ENCODE results near the gene TMC4.
"Not testable (repeated sequence)": the region's sequence is repeated elsewhere in the genome, so short reads cannot be mapped to it uniquely, and the experiment has no call there.

The TMC4 gene

GRCh38 chr19:54207676-54207982 lies 34.7 kb upstream of the TMC4 start:
- no peak for DNase-seq (ENCODE audit: extremely low spot score)
- no peak for TF ChIP-seq CTCF (IDR thresholded peaks at IDR 0.05; ENCODE audit: control extremely low read depth, extremely low read depth, low read depth, missing control alignments)
- ChIA-PET POLR2A (interaction anchor here (1.6 to 5.7 kb wide), 2 partner anchors 16 to 18 kb away, joined by 11 to 30 read pairs; partner anchors contain the start of genes MBOAT7 and TSEN34), CTCF (interaction anchor here (1.2 to 1.6 kb wide), 3 partner anchors 11 to 48 kb away, joined by 3 to 5 read pairs (median 3); partner anchors contain the start of gene LENG1)

GRCh38 chr19:54207193-54207592 lies 34.2 kb upstream of the TMC4 start:
- ChIA-PET CTCF (interaction anchor here (1.6 to 3.1 kb wide), 2 partner anchors 47 to 59 kb away, joined by 5 to 8 read pairs; partner anchors contain the start of gene LENG1), POLR2A (interaction anchor here (1.6 to 5.7 kb wide), 2 partner anchors 16 to 18 kb away, joined by 11 to 30 read pairs; partner anchors contain the start of genes MBOAT7 and TSEN34)
- DNase-seq (ENCODE audit: extremely low spot score): not testable (repeated sequence)

- no peak for TF ChIP-seq CTCF (IDR thresholded peaks at IDR 0.05; ENCODE audit: control extremely low read depth, extremely low read depth, low read depth, missing control alignments)
- CTCF ChIA-PET: interaction anchor here (1.6 to 4.0 kb wide), 3 partner anchors 17 to 59 kb away, joined by 5 to 22 read pairs (median 8); partner anchors contain the start of genes LENG1, MBOAT7 and TSEN34
- DNase-seq (ENCODE audit: extremely low spot score): no peak
- POLR2A ChIA-PET: interaction anchor here (2.7 to 5.7 kb wide), 2 partner anchors 16 to 17 kb away, joined by 14 to 30 read pairs; partner anchors contain the start of genes MBOAT7 and TSEN34
Observed at GRCh38 chr19:54206831-54207177, 33.8 kb upstream of the TMC4 start.

- no peak for TF ChIP-seq CTCF (IDR thresholded peaks at IDR 0.05; ENCODE audit: control extremely low read depth, extremely low read depth, low read depth, missing control alignments)
- DNase-seq (ENCODE audit: extremely low spot score): no peak
- ChIA-PET CTCF (interaction anchor here (1.6 to 4.0 kb wide), 3 partner anchors 17 to 60 kb away, joined by 5 to 22 read pairs (median 8); partner anchors contain the start of genes LENG1, MBOAT7 and TSEN34), POLR2A (interaction anchor here (2.1 to 5.7 kb wide), 3 partner anchors 11 to 17 kb away, joined by 4 to 30 read pairs (median 14); partner anchors contain the start of genes MBOAT7 and TSEN34)
Observed at GRCh38 chr19:54206030-54206830, 33.3 kb upstream of the TMC4 start.

GRCh38 chr19:54204767-54205468 lies 32.0 kb upstream of the TMC4 start:
- ChIA-PET CTCF (interaction anchor here (3.1 to 4.0 kb wide), 2 partner anchors 15 to 61 kb away, joined by 8 to 22 read pairs; partner anchors contain the start of genes MBOAT7 and TSEN34), POLR2A (interaction anchor here (1.1 to 5.7 kb wide), 4 partner anchors 13 to 45 kb away, joined by 3 to 30 read pairs (median 9); partner anchors contain the start of genes LENG1, MBOAT7 and TSEN34)
- DNase-seq (ENCODE audit: extremely low spot score): no peak
- no peak for TF ChIP-seq CTCF (IDR thresholded peaks at IDR 0.05; ENCODE audit: control extremely low read depth, extremely low read depth, low read depth, missing control alignments)

GRCh38 chr19:54203151-54203611 lies 30.2 kb upstream of the TMC4 start:
- ChIA-PET POLR2A (interaction anchor here (0.6 to 3.8 kb wide), 5 partner anchors 12 to 1428 kb away, joined by 3 to 102 read pairs (median 3); partner anchors contain the start of genes MBOAT7 and TSEN34), CTCF (interaction anchor here (1.0 to 4.0 kb wide), 3 partner anchors 12 to 29 kb away, joined by 3 to 22 read pairs (median 7); partner anchors contain the start of genes MBOAT7 and TSEN34)
- no peak for TF ChIP-seq CTCF (IDR thresholded peaks at IDR 0.05; ENCODE audit: control extremely low read depth, extremely low read depth, low read depth, missing control alignments)
- DNase-seq (ENCODE audit: extremely low spot score): no peak
